ENCODE results near the gene FAM241B. TPM values are rescaled to one million over a fixed set of nuclear protein-coding genes. Genes with fewer than 3 reads are reported as not detected.

FAM241B gene
- total and polyA plus RNA-seq, 4 experiments from 2014 or later, result 9.4 to 24.9 (median 14.0) TPM

DNA sequence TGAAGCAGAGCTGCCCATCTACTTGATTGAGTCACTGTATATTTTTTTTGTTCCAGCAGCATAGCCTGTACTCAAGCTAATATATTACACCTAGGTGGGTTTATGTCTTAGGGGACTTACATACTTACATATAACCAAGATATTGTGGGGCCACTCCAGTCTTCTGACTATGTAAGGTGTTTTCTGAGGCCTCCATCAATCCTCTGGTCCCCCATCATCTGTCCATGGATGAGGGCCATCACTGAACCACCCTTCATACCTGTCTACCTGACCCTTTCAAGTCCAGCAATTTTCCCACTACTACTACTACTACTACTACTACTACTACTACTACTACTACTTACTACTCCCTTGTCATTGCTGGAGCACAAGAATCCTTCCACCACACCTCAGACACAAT is 3.2 kb upstream of the FAM241B start:
- no peaks in the 10 kb centered on the region for H3K27me3 Mint-ChIP-seq
- H3K9me3 ChIP-seq (ENCODE audit: control insufficient read depth in 1 of 2, low read length in 2 of 2), result no peaks in the 10 kb centered on the region

DNA sequence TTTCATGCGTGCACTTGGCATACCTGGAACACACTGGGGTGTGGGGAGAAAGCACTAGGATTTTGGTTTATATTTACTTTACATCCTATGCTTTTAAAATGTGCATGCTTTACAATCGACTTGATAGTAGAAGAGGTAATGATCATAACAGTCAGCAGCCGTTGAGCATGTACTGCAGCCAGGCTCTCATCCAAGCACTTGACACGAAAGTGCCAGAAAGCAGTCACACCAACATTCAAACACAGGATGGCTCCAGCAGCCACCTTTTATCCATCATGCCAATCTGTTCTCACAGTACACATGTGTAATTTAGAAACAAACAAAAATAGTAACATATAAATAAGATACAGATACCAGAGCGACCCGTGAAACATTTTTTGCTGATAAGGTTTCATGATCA is 1.2 kb upstream of the FAM241B start:
- Mint-ChIP-seq H3K4me3 (peak overlapping the region in 7 of 8 donors; percentile 42 to 77 (median 71)), H3K27ac (peak overlapping the region; percentile 6 to 64 (median 41)), H3K4me1 (peaks cover 22 to 34% (median 26%) of the 10 kb centered on the region in 4 donors), H3K27me3 (no peaks in the 10 kb centered on the region), H3K9me3 (peaks cover 0 to 16% (median 7%) of the 10 kb centered on the region in 8 donors), H3K36me3 (peaks cover 10 to 12% of the 10 kb centered on the region in 2 donors)
- no peak for DNase-seq
- H3K27me3 ChIP-seq (ENCODE audit: insufficient read depth, low read length), result no peaks in the 10 kb centered on the region
- no peaks in the 10 kb centered on the region for H3K9me3 ChIP-seq (ENCODE audit: control insufficient read depth in 1 of 2, low read length in 2 of 2)
- intact Hi-C loops (cut with micrococcal nuclease), result no loop called here
- H3K27ac ChIP-seq (ENCODE audit: low read depth, low read length), result no peak overlapping the region
- no peak overlapping the region for H3K4me3 ChIP-seq (ENCODE audit: low read length in 2 of 2)
- peaks cover 34% of the 10 kb centered on the region for H3K4me1 ChIP-seq (ENCODE audit: insufficient read depth, low read length)
- CTCF ChIA-PET (ENCODE audit: partially characterized antibody), result interaction anchor here (0.5 to 8.1 kb wide), 19 partner anchors 9 to 286 kb away, joined by 3 to 83 read pairs (median 4); no protein-coding TSS in a partner anchor
- peaks cover 8% of the 10 kb centered on the region for H3K36me3 ChIP-seq (ENCODE audit: insufficient read depth, low read length)
- POLR2A ChIA-PET (ENCODE audit: partially characterized antibody), result no interaction called here

More for the DNA sequence above, 3.2 kb upstream of the FAM241B start:
- H3K9me3 Mint-ChIP-seq, result peaks cover 2 to 27% (median 14%) of the 10 kb centered on the region in 8 donors
- no peaks in the 10 kb centered on the region for H3K36me3 Mint-ChIP-seq
- H3K4me3 Mint-ChIP-seq, result peak overlapping the region in 1 of 8 donors; percentile 14
- CTCF ChIA-PET (ENCODE audit: partially characterized antibody), result interaction anchor here (0.6 to 8.1 kb wide), 3 partner anchors 12 to 1741 kb away, joined by 3 to 83 read pairs (median 4); no protein-coding TSS in a partner anchor
- H3K4me1 ChIP-seq (ENCODE audit: insufficient read depth, low read length), result peaks cover 40% of the 10 kb centered on the region
- POLR2A ChIA-PET (ENCODE audit: partially characterized antibody), result no interaction called here
- no peak overlapping the region for H3K4me3 ChIP-seq (ENCODE audit: low read length in 2 of 2)
- no peak overlapping the region for H3K27ac Mint-ChIP-seq
- no peaks in the 10 kb centered on the region for H3K36me3 ChIP-seq (ENCODE audit: insufficient read depth, low read length)
- H3K27ac ChIP-seq (ENCODE audit: low read depth, low read length), result no peak overlapping the region
- intact Hi-C loops (cut with micrococcal nuclease), result no loop called here
- no peak for DNase-seq
- H3K27me3 ChIP-seq (ENCODE audit: insufficient read depth, low read length), result no peaks in the 10 kb centered on the region
- peaks cover 25 to 40% (median 30%) of the 10 kb centered on the region in 4 donors for H3K4me1 Mint-ChIP-seq

DNA sequence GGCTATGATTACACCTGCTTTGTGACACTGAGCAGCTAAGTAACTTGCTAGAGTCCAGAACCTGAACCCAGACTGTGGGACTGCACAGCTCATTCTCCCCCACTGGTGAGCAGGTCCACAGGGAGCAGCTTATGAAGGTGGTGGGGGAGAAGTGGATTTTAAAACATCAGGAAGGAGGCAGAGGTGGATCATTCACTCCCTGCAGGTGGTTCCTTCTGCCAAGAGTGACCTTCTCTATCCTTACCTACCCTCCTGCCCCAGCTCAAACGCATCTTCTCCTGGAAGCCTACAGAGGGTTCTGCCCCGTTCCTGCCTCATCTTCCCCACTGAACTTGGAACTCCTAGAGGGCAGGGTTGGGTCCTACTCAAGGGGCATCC is 539 bp upstream of the FAM241B start:
- H3K4me3 ChIP-seq (ENCODE audit: low read length in 2 of 2), result peak overlapping the region; percentile 49 to 69
- ChIA-PET CTCF (ENCODE audit: partially characterized antibody) (interaction anchor here (0.7 to 8.1 kb wide), 18 partner anchors 9 to 285 kb away, joined by 3 to 83 read pairs (median 4); no protein-coding TSS in a partner anchor), POLR2A (ENCODE audit: partially characterized antibody) (interaction anchor here (1.1 kb wide), 1 partner anchor 8 kb away, joined by 4 read pairs; no protein-coding TSS in a partner anchor)
- intact Hi-C loops (cut with micrococcal nuclease), result no loop called here
- H3K36me3 ChIP-seq (ENCODE audit: insufficient read depth, low read length), result peaks cover 8% of the 10 kb centered on the region
- Mint-ChIP-seq H3K36me3 (peaks cover 10 to 12% of the 10 kb centered on the region in 2 donors), H3K9me3 (peaks cover 0 to 10% (median 1%) of the 10 kb centered on the region in 8 donors), H3K4me1 (peaks cover 16 to 28% (median 21%) of the 10 kb centered on the region in 4 donors), H3K27me3 (no peaks in the 10 kb centered on the region), H3K27ac (peak overlapping the region in 4 of 7 donors; percentile 6 to 64 (median 44)), H3K4me3 (peak overlapping the region; percentile 60 to 77 (median 72))
- no peak for DNase-seq
- H3K9me3 ChIP-seq (ENCODE audit: control insufficient read depth in 1 of 2, low read length in 2 of 2), result no peaks in the 10 kb centered on the region
- peaks cover 30% of the 10 kb centered on the region for H3K4me1 ChIP-seq (ENCODE audit: insufficient read depth, low read length)
- no peaks in the 10 kb centered on the region for H3K27me3 ChIP-seq (ENCODE audit: insufficient read depth, low read length)
- peak overlapping the region; percentile 26 for H3K27ac ChIP-seq (ENCODE audit: low read depth, low read length)

DNA sequence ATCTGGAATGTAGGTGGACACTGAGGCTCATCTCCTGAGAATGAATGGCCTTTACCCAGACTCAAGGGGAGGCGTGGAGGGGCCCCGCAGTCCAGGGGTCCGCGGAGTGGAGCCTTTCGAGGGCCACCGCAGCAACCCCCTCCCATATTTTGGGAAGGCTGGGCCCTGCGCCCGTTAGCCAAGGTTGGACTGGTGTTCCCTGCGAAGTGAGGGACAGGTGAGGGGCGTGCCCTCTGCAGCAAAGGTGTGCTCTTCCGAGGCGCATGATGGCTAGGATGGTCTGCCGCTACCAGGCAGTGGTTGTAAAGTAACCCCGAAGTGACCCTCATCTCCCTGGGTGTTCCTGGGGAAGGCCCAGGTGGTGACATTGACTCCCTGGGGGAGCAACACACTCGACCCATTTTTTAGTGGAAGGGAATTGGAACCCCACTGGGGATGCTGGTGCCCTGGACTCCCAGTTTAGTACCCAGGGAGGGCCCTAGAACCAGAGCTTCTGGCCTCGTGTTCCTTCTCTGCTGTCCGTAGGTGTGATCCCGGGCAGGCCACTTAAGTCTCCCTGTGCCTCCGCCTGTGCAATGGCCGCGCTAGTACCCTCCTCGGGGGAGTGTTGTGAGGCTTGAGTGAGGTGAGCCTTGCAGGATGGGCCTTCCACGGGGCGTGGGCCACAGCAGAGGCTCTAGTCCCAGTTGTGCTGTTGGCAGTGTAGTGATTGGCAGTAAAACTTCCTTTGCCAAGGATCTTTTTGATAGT is 779 bp downstream of the FAM241B start:
- DNase-seq, result no peak
- Mint-ChIP-seq H3K36me3 (peaks cover 10 to 12% of the 10 kb centered on the region in 2 donors), H3K9me3 (peaks cover 0 to 2% (median 0%) of the 10 kb centered on the region in 8 donors), H3K27ac (peak overlapping the region in 6 of 7 donors; percentile 7 to 81 (median 72)), H3K4me3 (peak overlapping the region; percentile 33 to 81 (median 78)), H3K27me3 (no peaks in the 10 kb centered on the region), H3K4me1 (peaks cover 11 to 21% (median 18%) of the 10 kb centered on the region in 4 donors)
- Histone ChIP-seq H3K4me1 (ENCODE audit: insufficient read depth, low read length) (peaks cover 22% of the 10 kb centered on the region), H3K27me3 (ENCODE audit: insufficient read depth, low read length) (no peaks in the 10 kb centered on the region), H3K27ac (ENCODE audit: low read depth, low read length) (no peak overlapping the region), H3K36me3 (ENCODE audit: insufficient read depth, low read length) (peaks cover 8% of the 10 kb centered on the region), H3K4me3 (ENCODE audit: low read length in 2 of 2) (peak overlapping the region; percentile 49 to 69), H3K9me3 (ENCODE audit: control insufficient read depth in 1 of 2, low read length in 2 of 2) (no peaks in the 10 kb centered on the region)
- POLR2A ChIA-PET (ENCODE audit: partially characterized antibody), result interaction anchor here (0.6 kb wide), 1 partner anchor 125 kb away, joined by 4 read pairs; no protein-coding TSS in a partner anchor
- CTCF ChIA-PET (ENCODE audit: partially characterized antibody), result interaction anchor here (0.6 to 2.6 kb wide), 4 partner anchors 12 to 206 kb away, joined by 3 to 12 read pairs (median 6); no protein-coding TSS in a partner anchor
- intact Hi-C loops (cut with micrococcal nuclease), result loop anchor here (2.0 to 10.0 kb wide), 4 partner anchors 56 to 284 kb away; partner anchors contain the start of gene NEUROG3

DNA sequence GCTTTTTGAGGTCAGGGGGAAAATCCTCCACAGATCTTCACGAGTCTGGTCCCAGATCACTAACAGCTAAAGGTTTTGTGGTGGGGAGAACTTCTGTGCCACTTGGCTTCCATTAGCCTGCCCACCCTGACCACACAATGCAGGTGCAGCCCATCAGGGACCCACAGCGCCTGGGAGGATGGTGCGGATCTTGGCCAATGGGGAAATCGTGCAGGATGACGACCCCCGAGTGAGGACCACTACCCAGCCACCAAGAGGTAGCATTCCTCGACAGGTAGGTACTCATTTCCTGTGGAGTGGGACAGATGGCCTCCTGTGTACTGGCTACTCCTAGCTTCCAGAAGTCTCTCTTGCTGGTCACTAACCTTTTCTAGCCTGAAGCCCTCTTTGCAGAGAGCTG is 1.5 kb downstream of the FAM241B start:
- Mint-ChIP-seq H3K36me3 (peaks cover 10 to 12% of the 10 kb centered on the region in 2 donors), H3K27me3 (no peaks in the 10 kb centered on the region), H3K27ac (peak overlapping the region in 6 of 7 donors; percentile 53 to 84 (median 77)), H3K4me3 (peak overlapping the region; percentile 33 to 81 (median 78)), H3K9me3 (peaks cover 0 to 2% (median 0%) of the 10 kb centered on the region in 8 donors), H3K4me1 (peaks cover 13 to 21% (median 17%) of the 10 kb centered on the region in 4 donors)
- H3K27me3 ChIP-seq (ENCODE audit: insufficient read depth, low read length), result no peaks in the 10 kb centered on the region
- H3K4me1 ChIP-seq (ENCODE audit: insufficient read depth, low read length), result peaks cover 22% of the 10 kb centered on the region
- intact Hi-C loops (cut with micrococcal nuclease), result loop anchor here (2.0 to 10.0 kb wide), 4 partner anchors 57 to 283 kb away; partner anchors contain the start of gene NEUROG3
- H3K27ac ChIP-seq (ENCODE audit: low read depth, low read length), result no peak overlapping the region
- CTCF ChIA-PET (ENCODE audit: partially characterized antibody), result interaction anchor here (0.6 to 2.6 kb wide), 8 partner anchors 11 to 450 kb away, joined by 3 to 12 read pairs (median 4); no protein-coding TSS in a partner anchor
- peaks cover 8% of the 10 kb centered on the region for H3K36me3 ChIP-seq (ENCODE audit: insufficient read depth, low read length)
- H3K4me3 ChIP-seq (ENCODE audit: low read length in 2 of 2), result no peak overlapping the region
- POLR2A ChIA-PET (ENCODE audit: partially characterized antibody), result interaction anchor here (0.6 kb wide), 1 partner anchor 126 kb away, joined by 4 read pairs; no protein-coding TSS in a partner anchor
- DNase-seq, result no peak
- no peaks in the 10 kb centered on the region for H3K9me3 ChIP-seq (ENCODE audit: control insufficient read depth in 1 of 2, low read length in 2 of 2)

DNA sequence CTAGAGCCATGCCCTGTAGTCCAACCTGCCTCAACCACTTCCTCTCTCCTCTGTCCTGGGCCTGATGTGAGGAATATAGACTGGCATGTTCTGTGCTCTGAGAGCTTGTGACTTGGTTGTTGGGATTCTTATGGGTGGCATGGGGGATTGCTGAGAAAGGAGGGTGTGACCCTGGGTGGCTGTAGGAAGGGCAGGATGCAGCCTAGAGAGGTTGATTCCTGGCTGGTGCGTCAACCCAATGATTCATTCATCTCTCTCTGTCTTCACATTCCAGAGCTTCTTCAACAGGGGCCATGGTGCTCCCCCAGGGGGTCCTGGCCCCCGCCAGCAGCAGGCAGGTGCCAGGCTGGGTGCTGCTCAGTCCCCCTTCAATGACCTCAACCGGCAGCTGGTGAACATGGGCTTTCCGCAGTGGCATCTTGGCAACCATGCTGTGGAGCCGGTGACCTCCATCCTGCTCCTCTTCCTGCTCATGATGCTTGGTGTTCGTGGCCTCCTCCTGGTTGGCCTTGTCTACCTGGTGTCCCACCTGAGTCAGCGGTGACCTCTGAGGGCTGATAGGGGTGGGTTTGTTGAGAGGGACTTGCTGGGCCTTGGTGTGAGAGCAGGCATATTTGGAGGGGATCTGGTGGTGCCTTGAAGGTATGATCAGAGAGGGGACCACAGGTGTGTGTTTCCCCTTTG is 2.6 kb downstream of the FAM241B start:
- no peak for DNase-seq
- POLR2A ChIA-PET (ENCODE audit: partially characterized antibody), result no interaction called here
- intact Hi-C loops (cut with micrococcal nuclease), result loop anchor here (10.0 kb wide), 2 partner anchors 58 to 282 kb away; partner anchors contain the start of gene NEUROG3
- peaks cover 13 to 26% (median 17%) of the 10 kb centered on the region in 4 donors for H3K4me1 Mint-ChIP-seq
- H3K4me3 Mint-ChIP-seq, result peak overlapping the region in 6 of 8 donors; percentile 22 to 78 (median 52)
- H3K4me1 ChIP-seq (ENCODE audit: insufficient read depth, low read length), result peaks cover 22% of the 10 kb centered on the region
- peaks cover 10 to 12% of the 10 kb centered on the region in 2 donors for H3K36me3 Mint-ChIP-seq
- peaks cover 8% of the 10 kb centered on the region for H3K36me3 ChIP-seq (ENCODE audit: insufficient read depth, low read length)
- H3K27ac ChIP-seq (ENCODE audit: low read depth, low read length), result no peak overlapping the region
- CTCF ChIA-PET (ENCODE audit: partially characterized antibody), result interaction anchor here (0.5 to 2.6 kb wide), 6 partner anchors 10 to 224 kb away, joined by 3 to 12 read pairs (median 4); no protein-coding TSS in a partner anchor
- H3K27me3 ChIP-seq (ENCODE audit: insufficient read depth, low read length), result no peaks in the 10 kb centered on the region
- H3K9me3 Mint-ChIP-seq, result peaks cover 0 to 2% (median 0%) of the 10 kb centered on the region in 8 donors
- no peak overlapping the region for H3K4me3 ChIP-seq (ENCODE audit: low read length in 2 of 2)
- H3K27ac Mint-ChIP-seq, result peak overlapping the region in 4 of 7 donors; percentile 1 to 70 (median 62)
- H3K27me3 Mint-ChIP-seq, result no peaks in the 10 kb centered on the region
- H3K9me3 ChIP-seq (ENCODE audit: control insufficient read depth in 1 of 2, low read length in 2 of 2), result no peaks in the 10 kb centered on the region

Data from CD4-positive, alpha-beta memory T cell (primary cell).